Mammary epithelial cell (primary cell): ENCODE data around the gene NOTCH4.

Source experiments
- EZH2 ChIP-seq: IDR thresholded peaks from 2 replicates; pipeline ENCODE4 v1.6.1; 2012; ENCODE audit warnings: low read length, inconsistent platforms, borderline replicate concordance
- TF ChIP-seq, protein P1 (sequence below), 2 donors: IDR thresholded peaks in 1 of 2; conservative IDR thresholded peaks in 1 of 2; 2 replicates each; pipeline ENCODE4 v1.5.1; 2011 to 2012; ENCODE audit warnings: inconsistent platforms in 2 of 2, low read length in 2 of 2, mild to moderate bottlenecking in 2 of 2, control low read depth in 1 of 2, low read depth in 1 of 2; ENCODE audit not compliant: insufficient read depth in 1 of 2; ENCODE audit errors: extremely low read depth in 1 of 2

DNA sequence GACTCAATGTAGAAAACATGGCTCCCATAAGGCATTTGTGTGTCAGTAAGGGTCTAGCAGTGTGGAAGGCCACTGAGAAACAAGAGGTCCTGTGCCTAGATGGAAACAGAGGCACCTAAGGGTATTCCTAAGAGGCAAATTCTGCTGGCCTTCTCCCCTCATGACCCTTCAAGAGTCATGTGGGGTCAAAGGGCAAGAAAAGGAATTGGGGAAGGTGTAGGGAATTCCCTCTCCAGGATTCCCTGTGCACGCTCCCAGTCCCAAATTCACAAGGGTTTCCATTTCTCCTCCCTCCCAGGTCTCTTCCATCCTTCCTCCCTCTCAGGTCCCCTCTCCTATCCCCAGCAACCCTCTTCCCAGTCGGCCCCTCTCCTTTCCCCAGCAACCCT, 48.6 kb downstream of the NOTCH4 start:
- TF ChIP-seq, protein P1, sequence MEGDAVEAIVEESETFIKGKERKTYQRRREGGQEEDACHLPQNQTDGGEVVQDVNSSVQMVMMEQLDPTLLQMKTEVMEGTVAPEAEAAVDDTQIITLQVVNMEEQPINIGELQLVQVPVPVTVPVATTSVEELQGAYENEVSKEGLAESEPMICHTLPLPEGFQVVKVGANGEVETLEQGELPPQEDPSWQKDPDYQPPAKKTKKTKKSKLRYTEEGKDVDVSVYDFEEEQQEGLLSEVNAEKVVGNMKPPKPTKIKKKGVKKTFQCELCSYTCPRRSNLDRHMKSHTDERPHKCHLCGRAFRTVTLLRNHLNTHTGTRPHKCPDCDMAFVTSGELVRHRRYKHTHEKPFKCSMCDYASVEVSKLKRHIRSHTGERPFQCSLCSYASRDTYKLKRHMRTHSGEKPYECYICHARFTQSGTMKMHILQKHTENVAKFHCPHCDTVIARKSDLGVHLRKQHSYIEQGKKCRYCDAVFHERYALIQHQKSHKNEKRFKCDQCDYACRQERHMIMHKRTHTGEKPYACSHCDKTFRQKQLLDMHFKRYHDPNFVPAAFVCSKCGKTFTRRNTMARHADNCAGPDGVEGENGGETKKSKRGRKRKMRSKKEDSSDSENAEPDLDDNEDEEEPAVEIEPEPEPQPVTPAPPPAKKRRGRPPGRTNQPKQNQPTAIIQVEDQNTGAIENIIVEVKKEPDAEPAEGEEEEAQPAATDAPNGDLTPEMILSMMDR (conservative IDR thresholded peaks at IDR 0.05 in 1 of 2, IDR thresholded peaks at IDR 0.05 in 1 of 2; ENCODE audit: extremely low read depth in 1 of 2, insufficient read depth in 1 of 2, low read depth in 1 of 2, low read length in 2 of 2): no peak
- no peak for TF ChIP-seq EZH2
